Endometrial microvascular endothelial cells (primary cell): Measurements from ENCODE around the gene CISTR. TPM values are rescaled to one million over a fixed set of nuclear protein-coding genes. Genes with fewer than 3 reads are reported as not detected.

ENCODE experiments used
- in situ Hi-C: cut with HindIII; loops from 2 replicates; pipeline ENCODE4 v1.10.0; 2017; ENCODE audit warnings: low sequenced_read_pairs, low pct_unique_long_range_greater_than_20kb; ENCODE audit errors: inconsistent ontology term
- total RNA-seq: library from RNA; depleted of rRNA; stranded (reverse); fragments of >200 nt; gene quantifications from one replicate; pipeline ENCODE4 v1.2.3, GENCODE V29; 2015; ENCODE audit errors: inconsistent ontology term

CISTR gene
- total RNA-seq, 1 donor from 2014 or later, result not detected

DNA sequence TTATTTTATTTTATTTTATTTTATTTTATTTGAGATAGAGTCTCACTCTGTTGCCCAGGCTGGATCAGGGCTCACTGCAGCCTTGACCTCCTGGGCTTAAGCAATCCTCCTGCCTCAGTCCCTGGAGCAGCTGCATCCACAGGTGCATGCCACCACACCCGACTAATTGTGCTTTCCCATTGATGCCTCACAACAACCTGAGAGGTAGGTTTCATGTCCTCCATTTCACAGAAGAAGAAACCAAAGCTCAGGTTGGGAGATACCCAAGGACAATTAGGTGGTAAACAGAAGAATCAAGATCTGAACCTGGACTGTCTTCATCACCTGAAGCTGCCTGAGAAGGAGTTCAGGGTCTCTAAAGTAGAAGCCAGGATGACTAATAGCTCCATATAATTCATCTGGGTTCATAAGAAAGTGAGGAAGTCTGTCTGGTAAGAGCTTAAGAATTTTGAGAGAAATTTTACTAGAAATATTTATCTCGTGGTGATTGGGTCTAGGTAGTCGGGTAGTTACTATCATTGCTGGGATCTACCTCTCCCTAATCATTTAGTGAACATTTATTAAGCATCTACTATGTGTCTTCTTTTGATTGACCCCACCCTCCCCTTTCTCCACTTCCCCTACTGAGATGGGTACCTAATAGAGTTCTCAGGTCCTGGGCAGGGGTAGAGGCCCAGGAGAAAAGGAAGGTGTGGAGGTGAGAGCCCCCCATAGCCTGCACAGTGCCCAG lies 52.7 kb downstream of the CISTR start:
- in situ Hi-C loops, result no loop called here

DNA sequence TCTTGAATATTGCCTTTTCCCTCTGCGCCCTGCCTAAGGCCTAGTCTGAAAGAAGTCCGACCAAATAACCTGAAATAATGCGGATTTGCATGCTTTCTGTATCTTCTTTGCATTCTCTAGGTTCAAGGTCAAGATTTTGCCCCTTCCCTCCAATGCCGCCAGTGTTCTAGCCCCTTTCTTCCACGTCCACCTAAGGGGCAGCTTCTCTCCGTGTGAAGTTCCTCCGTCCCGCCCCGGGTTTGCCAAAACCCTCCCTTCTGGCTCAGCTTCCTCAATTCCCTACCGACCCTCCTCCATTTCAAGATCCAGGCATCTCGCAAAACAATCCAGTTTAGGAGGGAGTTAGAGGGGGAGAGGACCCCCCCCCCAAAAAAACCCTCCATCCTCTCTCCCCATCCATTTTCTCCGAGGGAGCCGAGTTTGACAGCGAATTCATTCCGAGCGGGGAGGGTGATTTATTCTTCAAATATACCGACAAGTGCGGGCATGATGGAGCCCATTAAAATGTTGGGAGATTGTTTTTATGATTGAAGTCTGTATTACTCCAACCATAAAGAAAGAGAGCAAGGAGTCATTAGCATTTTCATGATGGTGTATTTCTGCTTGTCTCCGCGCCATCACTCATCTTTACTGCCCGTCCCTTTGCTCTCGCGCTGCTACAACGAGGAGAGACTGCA lies 55.0 kb downstream of the CISTR start:
- in situ Hi-C loops, result no loop called here

Other genes with a start within 250 kb of the CISTR start
- gene NPFF, start 244.5 kb downstream of the CISTR start, total RNA-seq, result not detected
- 39.3 TPM for gene ATF7, start 125.6 kb downstream of the CISTR start, total RNA-seq
- gene ATP5MC2, start 75.9 kb downstream of the CISTR start, total RNA-seq, result 587 TPM
- 38.3 TPM for gene CALCOCO1, start 24.5 kb downstream of the CISTR start, total RNA-seq
- gene HOXC13, start 186.9 kb upstream of the CISTR start, total RNA-seq, result not detected
- gene HOXC12, start 202.9 kb upstream of the CISTR start, total RNA-seq, result not detected
- not detected for gene HOXC11, start 221.1 kb upstream of the CISTR start, total RNA-seq
- gene HOTAIR, start 223.0 kb upstream of the CISTR start, total RNA-seq, result not detected
- gene HOXC10, start 233.2 kb upstream of the CISTR start, total RNA-seq, result not detected
- gene HOXC9, start 248.2 kb upstream of the CISTR start, total RNA-seq, result not detected